HCEC 1CT (cell line): Measurements from ENCODE around the gene COPA.
A peak's percentile ranks its signal among the peaks of the same experiment; 100 is the strongest.

ENCODE experiments used
- DNase-seq: peaks from one replicate; pipeline ENCODE4 v3.0.0-alpha.2; 2017

The COPA gene

GRCh38 chr1:160362168-160362957, 19.3 kb upstream of the COPA start:
- no peak for DNase-seq

GRCh38 chr1:160361814-160362167, 18.7 kb upstream of the COPA start:
- no peak for DNase-seq

- no peak for DNase-seq
These were observed 18.1 kb upstream of the COPA start for GRCh38 chr1:160361199-160361598.

- no peak for DNase-seq
These were observed 17.2 kb upstream of the COPA start for GRCh38 chr1:160360227-160360695.

GRCh38 chr1:160359559-160360226, 16.6 kb upstream of the COPA start:
- DNase-seq = no peak

GRCh38 chr1:160358073-160358472, 15.0 kb upstream of the COPA start:
- no peak for DNase-seq

GRCh38 chr1:160357286-160358002, 14.4 kb upstream of the COPA start:
- DNase-seq = no peak

GRCh38 chr1:160354388-160354985, 11.4 kb upstream of the COPA start:
- peak; percentile 29 for DNase-seq

GRCh38 chr1:160353223-160353622, 10.2 kb upstream of the COPA start:
- no peak for DNase-seq

- no peak for DNase-seq
These were observed 9.5 kb upstream of the COPA start for GRCh38 chr1:160352555-160352954.

GRCh38 chr1:160351629-160352028, 8.6 kb upstream of the COPA start:
- DNase-seq = no peak

- no peak for DNase-seq
These were observed 3.9 kb upstream of the COPA start for GRCh38 chr1:160346958-160347357.

- DNase-seq = no peak
These were observed 3.4 kb upstream of the COPA start for GRCh38 chr1:160346463-160346862.

- no peak for DNase-seq
These were observed 1.9 kb upstream of the COPA start for GRCh38 chr1:160344936-160345335.

GRCh38 chr1:160344241-160344640, 1.2 kb upstream of the COPA start:
- DNase-seq = no peak

- peak; percentile 22 for DNase-seq
These were observed 524 bp downstream of the COPA start for GRCh38 chr1:160342526-160342925.

GRCh38 chr1:160340866-160341265, 2.2 kb downstream of the COPA start:
- DNase-seq = no peak

GRCh38 chr1:160340146-160340545, 2.9 kb downstream of the COPA start:
- DNase-seq = no peak

- no peak for DNase-seq
These were observed 4.5 kb downstream of the COPA start for GRCh38 chr1:160338580-160338979.

- DNase-seq = no peak
These were observed 10.5 kb downstream of the COPA start for GRCh38 chr1:160332516-160332915.

GRCh38 chr1:160330119-160330518, 12.9 kb downstream of the COPA start:
- DNase-seq = no peak

GRCh38 chr1:160328184-160328583, 14.9 kb downstream of the COPA start:
- DNase-seq = no peak

GRCh38 chr1:160326418-160326817, 16.6 kb downstream of the COPA start:
- DNase-seq = no peak
